Fibroblast of skin of right quadriceps (primary cell): ENCODE data around the gene C22orf39.
"Not testable (repeated sequence)": the region's sequence is repeated elsewhere in the genome, so short reads cannot be mapped to it uniquely, and the experiment has no call there.

ENCODE experiments used
- DNase-seq: peaks from one replicate; pipeline ENCODE4 v3.0.0-alpha.2; 2013

C22orf39 gene

GRCh38 chr22:19450363-19451175 lies 3.1 kb upstream of the C22orf39 start:
- no peak for DNase-seq

DNA sequence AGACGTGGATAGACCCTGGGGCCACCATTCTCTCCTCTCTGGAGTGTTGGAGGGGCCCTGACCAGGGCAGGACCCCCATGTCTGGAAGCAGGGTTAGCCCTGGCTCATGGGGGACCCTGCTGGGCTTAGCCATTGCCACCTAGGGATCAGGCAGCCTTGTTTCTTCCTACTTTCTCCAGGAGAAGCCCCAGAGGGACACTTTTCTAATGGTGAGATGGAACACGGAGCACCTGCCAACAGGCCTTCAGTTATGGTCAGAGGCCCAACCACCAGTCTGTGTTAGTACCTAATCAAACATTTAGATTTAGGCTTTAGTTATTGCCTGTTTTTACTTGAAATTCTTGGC lies 1.9 kb upstream of the C22orf39 start:
- DNase-seq: no peak

GRCh38 chr22:19448739-19449421 lies 1.4 kb upstream of the C22orf39 start:
- no peak for DNase-seq

- peak; percentile 69 for DNase-seq
Observed at GRCh38 chr22:19448076-19448607, 631 bp upstream of the C22orf39 start.

- no peak for DNase-seq
Observed at GRCh38 chr22:19446603-19447329, 745 bp downstream of the C22orf39 start.

DNA sequence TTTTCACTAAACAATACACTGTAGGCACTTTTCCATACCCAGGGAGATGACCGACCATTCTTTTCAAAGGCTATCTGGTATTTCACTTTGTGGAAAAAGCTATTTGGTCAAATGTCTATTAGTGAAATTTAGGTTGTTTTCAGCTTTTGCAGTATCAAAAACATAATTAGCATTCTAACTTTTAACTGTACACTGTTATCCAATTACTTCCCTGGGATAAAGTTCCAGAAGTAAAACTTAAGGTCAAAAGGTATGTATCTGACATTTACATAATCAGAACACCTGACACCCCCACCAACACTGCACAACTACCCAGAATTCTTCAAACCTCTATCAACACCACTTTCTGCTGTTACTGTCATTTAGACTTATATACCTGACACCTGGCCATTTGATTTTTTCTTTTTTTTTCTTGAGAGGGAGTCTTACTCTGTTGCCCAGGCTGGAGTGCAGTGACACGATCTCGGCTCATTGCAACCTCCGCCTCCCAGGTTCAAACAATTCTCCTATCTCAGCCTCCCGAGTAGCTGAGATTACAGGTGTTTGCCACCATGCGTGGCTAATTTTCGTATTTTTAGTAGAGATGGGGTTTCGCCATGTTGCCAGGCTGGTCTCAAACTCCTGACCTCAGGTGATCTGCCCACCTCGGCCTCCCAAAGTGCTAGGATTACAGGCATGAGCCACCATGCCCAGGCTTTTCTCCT lies 2.1 kb downstream of the C22orf39 start:
- not testable (repeated sequence) for DNase-seq

DNA sequence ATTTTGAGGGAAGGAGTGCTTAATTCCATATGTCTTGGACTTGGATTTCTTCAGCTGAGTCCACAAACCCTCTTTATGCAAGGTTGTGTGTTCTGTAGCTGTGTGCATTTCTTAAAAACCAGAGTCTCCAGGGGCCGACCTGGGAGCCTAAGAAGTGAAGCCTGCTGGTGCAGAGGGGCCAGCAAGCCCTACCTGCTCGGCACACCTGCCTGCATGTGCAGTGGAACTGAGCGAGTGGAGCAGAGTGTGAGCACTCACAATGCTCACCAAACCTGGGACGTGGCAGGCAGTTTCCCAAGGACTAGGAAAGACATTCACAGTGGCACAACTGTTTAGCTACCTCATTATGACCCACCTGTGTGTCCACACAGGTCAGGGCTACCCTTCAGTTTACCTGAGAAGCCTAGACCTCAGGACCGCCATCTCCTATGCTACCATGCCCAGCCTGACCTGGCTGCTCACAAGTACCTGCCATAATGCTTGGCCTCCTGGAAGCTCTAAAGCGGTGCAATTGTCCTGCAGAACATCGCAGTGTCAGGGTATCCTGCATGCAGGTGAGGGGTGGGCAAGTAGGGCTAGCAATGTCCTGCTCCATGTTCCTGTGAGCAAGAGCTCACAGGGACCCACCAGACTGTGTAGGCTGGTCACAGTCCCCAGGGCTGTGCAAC lies 3.8 kb downstream of the C22orf39 start:
- no peak for DNase-seq

- no peak for DNase-seq
Observed at GRCh38 chr22:19442166-19442565, 5.3 kb downstream of the C22orf39 start.

DNA sequence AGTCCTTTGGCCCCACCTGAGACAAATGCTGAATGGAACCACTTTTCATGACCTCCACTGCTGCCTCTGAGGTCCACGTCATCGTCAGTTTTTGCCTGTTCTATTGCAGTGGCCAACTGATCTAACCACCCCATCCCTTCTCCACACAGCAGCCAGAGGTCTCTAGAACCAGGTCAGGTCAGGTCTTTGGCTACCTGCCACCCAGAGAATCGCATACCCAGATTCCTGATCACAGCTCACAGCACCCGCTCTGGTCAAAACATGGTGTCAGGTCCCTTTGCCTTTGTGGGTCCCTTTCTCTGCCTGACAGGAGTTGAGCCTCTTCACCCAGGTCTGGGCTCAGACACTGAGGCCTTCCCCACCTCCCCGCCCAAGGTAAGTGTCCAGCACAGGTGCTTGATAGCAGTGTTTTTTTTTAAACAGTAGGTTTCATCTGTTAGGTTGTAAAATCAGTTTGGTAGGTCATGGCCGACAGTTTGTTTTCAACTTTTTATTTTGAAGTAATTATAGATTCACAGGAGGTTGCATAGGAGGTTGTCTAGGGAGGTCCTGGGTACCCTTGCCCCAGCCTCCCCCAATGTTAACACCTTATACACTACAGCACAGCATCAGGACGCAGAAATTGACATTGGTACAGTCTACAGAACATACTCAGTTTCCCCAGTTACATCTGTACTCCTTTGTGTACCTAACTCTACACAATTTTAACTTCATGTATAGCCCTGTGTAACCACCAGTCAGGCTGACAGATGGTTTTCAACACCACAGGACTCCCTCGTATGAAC lies 6.9 kb downstream of the C22orf39 start:
- DNase-seq: no peak

DNA sequence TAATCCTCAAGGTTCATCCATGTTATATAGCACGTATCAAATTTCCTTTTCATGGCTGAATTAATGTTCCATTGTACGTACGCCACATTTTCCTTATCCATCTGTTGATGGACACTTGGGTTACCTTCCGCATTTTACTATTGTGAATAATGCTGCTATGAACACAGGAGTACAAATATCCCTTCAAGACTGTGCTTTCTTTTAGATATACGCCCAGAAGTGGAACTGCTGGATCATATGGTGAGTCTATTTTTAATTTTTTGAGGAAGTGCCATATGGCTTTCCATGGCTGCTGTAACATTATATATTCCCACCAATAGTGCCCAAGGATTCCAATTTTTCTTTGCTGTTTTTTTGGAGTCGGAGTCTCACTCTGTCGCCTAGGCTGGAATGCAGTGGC lies 9.2 kb downstream of the C22orf39 start:
- no peak for DNase-seq

DNA sequence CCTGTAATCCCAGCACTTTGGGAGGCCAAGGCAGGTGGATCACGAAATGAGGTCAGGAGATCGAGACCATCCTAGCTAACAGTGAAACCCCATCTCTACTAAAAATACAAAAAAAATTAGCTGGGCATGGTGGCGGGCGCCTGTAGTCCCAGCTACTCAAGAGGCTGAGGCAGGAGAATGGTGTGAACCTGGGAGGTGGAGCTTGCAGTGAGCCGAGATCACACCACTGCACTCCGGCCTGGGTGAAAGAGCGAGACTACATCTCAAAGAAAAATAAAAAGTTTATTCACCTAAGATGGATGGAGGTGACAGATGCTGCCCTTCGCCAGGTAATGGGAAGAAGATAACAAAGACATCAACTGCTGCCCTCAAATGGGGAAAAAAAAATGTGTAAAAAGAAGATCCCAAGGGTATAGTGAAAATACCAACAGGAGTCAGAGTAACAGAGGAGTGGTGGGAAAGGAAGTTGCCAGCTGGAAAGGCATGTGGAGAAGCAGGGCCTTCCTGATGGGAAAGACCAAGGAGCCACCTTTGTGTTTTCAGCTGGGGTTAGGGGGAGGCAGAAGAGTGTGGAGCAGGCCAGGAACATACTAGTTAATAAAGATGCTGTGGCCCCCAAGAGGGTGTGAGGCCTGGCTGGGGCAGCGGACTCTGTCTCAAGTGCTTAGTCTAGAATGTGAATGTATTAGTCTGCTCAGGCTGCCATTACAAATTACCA lies 10.9 kb downstream of the C22orf39 start:
- not testable (repeated sequence) for DNase-seq

- DNase-seq: no peak
Observed at GRCh38 chr22:19434829-19435580, 12.5 kb downstream of the C22orf39 start.

DNA sequence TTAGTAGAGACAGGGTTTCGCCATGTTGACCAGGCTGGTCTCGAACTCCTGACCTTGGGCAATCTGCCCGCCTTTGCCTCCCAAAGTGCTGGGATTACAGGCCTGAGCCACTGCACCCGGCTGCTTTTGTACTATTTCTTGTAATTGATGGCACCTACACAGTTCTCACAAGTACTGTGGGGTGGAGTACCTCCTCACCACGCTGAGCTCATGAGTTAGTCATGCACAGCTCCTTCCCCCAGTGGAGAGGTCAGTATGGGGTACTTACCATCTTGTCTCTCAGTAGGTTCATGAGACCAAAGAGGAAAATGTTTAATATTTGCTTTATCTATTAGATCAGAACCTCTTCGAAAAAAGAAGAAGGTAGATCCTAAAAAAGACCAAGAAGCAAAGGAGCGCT lies 13.1 kb downstream of the C22orf39 start:
- no peak for DNase-seq

DNA sequence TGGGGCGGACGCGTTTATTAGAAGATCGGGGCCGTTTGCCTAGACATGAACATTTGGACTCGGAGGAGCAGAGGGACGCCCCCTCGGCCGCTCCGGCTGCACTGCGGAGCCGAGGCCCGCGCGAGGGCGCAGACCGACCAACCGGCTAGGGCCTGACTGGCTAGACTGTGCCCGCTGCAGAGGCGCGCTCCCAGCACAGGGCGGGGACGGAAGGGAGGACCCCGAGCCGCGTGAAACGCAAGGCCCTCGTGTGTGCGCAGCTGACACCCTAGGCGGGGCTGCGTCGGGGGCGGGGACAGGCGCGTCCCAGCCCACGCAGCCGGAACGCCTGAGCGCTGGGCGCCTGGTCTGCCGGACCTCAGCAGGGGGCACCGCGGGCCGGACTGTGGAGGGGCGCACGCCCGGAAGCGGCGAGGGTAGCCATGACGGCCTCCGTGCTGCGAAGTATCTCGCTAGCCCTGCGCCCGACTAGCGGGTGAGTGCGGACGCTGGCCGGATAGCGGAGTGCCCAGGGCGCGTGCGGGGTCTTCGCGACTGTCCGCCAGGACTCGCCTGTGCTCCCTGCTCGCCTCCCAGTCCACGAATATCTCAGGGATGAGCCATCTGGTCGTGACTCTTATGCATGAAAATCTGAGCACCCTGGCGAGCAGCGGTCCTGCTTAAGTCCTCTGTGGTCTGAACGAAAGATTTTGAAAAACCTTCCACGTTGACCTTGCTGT lies 15.2 kb downstream of the C22orf39 start, which contains the start of gene MRPL40:
Gene MRPL40, plus strand, starts transcription at position 413 of the 719 bp plus-strand sequence. Its CDS starts 10 bp downstream, at position 423.
- peak; percentile 93 for DNase-seq

- DNase-seq: peak; percentile 76
Observed at GRCh38 chr22:19431649-19432132, 15.8 kb downstream of the C22orf39 start, which contains the start of gene HIRA. TSS of gene HIRA (minus strand) at chr22:19431733. CDS start at chr22:19431476, 257 bp downstream.

GRCh38 chr22:19430890-19431541 lies 16.5 kb downstream of the C22orf39 start:
- peak; percentile 24 for DNase-seq

DNA sequence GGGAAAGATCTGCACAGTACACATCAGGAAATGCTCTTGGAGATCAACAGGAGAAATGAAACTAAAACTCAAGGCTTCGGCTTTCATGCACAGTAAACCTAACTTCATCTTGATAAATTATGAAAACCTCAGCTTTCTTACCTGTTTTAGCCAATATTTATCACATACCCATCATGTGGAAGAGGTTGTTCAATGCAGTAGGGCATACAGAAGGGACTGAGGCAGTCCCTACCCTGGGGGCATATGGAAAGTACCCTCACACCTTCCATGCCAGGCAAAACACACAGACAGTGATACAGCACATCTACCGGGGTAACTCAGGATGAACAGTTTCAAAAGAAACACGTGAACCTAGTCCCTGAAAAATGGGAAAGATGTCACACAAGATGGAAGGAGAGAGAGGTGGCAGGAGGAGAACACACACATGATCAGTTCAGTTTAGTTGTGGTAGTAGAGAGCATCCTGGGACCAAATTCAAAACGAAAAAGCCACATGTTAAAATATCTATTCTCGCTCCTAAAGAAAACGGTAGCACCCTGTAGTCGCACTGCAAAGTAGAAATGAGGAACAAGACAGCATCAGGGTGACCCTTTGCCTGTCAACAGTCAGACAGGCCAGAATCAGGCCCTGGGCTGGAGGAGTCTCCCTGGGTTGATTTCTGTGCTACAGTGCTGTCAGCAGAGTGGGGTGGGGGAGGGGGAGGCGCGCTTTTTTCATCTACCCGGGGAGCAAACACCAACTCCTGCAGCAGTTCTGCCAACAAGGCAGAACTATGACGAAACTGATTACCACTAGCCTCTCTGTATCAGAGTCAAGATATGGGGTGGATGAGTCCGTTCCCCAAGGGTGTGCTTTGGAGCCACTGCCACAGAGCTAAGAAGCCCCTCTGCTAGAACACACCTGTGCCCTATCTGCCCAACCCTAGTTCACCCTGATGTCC lies 17.3 kb downstream of the C22orf39 start:
- DNase-seq: peak; percentile 73
